Adipose tissue (tissue), 3 donors: ENCODE results near the gene RNF20. TPM values are rescaled to one million over a fixed set of nuclear protein-coding genes. Genes with fewer than 3 reads are reported as not detected.
"Not testable (repeated sequence)": the region's sequence is repeated elsewhere in the genome, so short reads cannot be mapped to it uniquely, and the experiment has no call there.

ENCODE experiments used
- H3K27ac ChIP-seq: one replicate; pipeline ENCODE4 v1.5.1; 2013; ENCODE audit warnings: low read depth, low read length
- WGBS, 3 donors: extraction: QIAGEN DNeasy Blood & Tissue Kit; methylation state at CpG; one replicate each; pipeline ENCODE4 v1.1.7; 2013; 5-methylcytosine and 5-hydroxymethylcytosine counted together
- polyA plus RNA-seq, 3 donors: library from polyadenylated mRNA; stranded (reverse); fragments of 200-250 nt; gene quantifications; one replicate each; pipeline ENCODE4 v1.2.3, GENCODE V29; 2013
- donor health status: healthy with polysubstance abuse.
- donor health status: Bipolar disorder and iron deficiency.
- donor health status: healthy.

RNF20 gene
- polyA plus RNA-seq, 3 donors: 10.9 to 22.2 (median 13.2) TPM

GRCh38 chr9:101528015-101528414 lies 5.6 kb upstream of the RNF20 start:
- H3K27ac ChIP-seq: no peak overlapping the region

- WGBS, 3 donors: 16 to 18% (median 17%) methylated on average over 6 of the region's 6 CpGs
- no peak overlapping the region for H3K27ac ChIP-seq
Observed at GRCh38 chr9:101530076-101530711, 3.5 kb upstream of the RNF20 start.

GRCh38 chr9:101536351-101536750 lies 2.7 kb downstream of the RNF20 start:
- H3K27ac ChIP-seq: no peak overlapping the region

GRCh38 chr9:101536938-101537337 lies 3.3 kb downstream of the RNF20 start:
- 96 to 100% (median 97%) methylated on average over 2 of the region's 2 CpGs for WGBS, 3 donors
- no peak overlapping the region for H3K27ac ChIP-seq

GRCh38 chr9:101540069-101540468 lies 6.4 kb downstream of the RNF20 start:
- 88 to 97% (median 96%) methylated on average over 8 of the region's 8 CpGs for WGBS, 3 donors
- H3K27ac ChIP-seq: no peak overlapping the region

- WGBS, 3 donors: 94 to 98% (median 98%) methylated on average over 14 of the region's 14 CpGs
Observed at GRCh38 chr9:101543098-101543735, 9.6 kb downstream of the RNF20 start.

GRCh38 chr9:101549472-101550098 lies 15.9 kb downstream of the RNF20 start:
- H3K27ac ChIP-seq: not testable (repeated sequence)
- 80 to 88% (median 83%) methylated on average over 17 of the region's 18 CpGs for WGBS, 3 donors

More at GRCh38 chr9:101543098-101543735, 9.6 kb downstream of the RNF20 start:
- no peak overlapping the region for H3K27ac ChIP-seq

GRCh38 chr9:101561740-101562139 lies 28.1 kb downstream of the RNF20 start:
- 90 to 94% (median 92%) methylated on average over 1 of the region's 1 CpG for WGBS, 3 donors
- H3K27ac ChIP-seq: no peak overlapping the region

- WGBS, 3 donors: 86 to 100% (median 95%) methylated on average over 1 of the region's 1 CpG
- no peak overlapping the region for H3K27ac ChIP-seq
Observed at GRCh38 chr9:101562966-101563365, 29.3 kb downstream of the RNF20 start.

- H3K27ac ChIP-seq: no peak overlapping the region
Observed at GRCh38 chr9:101564252-101564651, 30.6 kb downstream of the RNF20 start.

- no peak overlapping the region for H3K27ac ChIP-seq
- WGBS, 3 donors: 87 to 92% (median 89%) methylated on average over 5 of the region's 5 CpGs
Observed at GRCh38 chr9:101566904-101567724, 33.5 kb downstream of the RNF20 start.

- WGBS, 3 donors: 93 to 95% (median 94%) methylated on average over 3 of the region's 3 CpGs
- no peak overlapping the region for H3K27ac ChIP-seq
Observed at GRCh38 chr9:101567725-101568350, 34.2 kb downstream of the RNF20 start.

- no peak overlapping the region for H3K27ac ChIP-seq
- WGBS, 3 donors: 72 to 83% (median 78%) methylated on average over 5 of the region's 5 CpGs
Observed at GRCh38 chr9:101569741-101570501, 36.3 kb downstream of the RNF20 start.

- H3K27ac ChIP-seq: no peak overlapping the region
- 45 to 71% (median 68%) methylated on average over 1 of the region's 1 CpG for WGBS, 3 donors
Observed at GRCh38 chr9:101571114-101571513, 37.5 kb downstream of the RNF20 start.

- 58 to 82% (median 65%) methylated on average over 2 of the region's 2 CpGs for WGBS, 3 donors
- H3K27ac ChIP-seq: no peak overlapping the region
Observed at GRCh38 chr9:101572316-101572715, 38.7 kb downstream of the RNF20 start.

GRCh38 chr9:101574731-101575333 lies 41.2 kb downstream of the RNF20 start:
- H3K27ac ChIP-seq: no peak overlapping the region

GRCh38 chr9:101578378-101578777 lies 44.7 kb downstream of the RNF20 start:
- no peak overlapping the region for H3K27ac ChIP-seq
- WGBS, 3 donors: 74 to 83% (median 82%) methylated on average over 3 of the region's 3 CpGs
